Panc1 (cell line): ENCODE results near the gene ATP2A3.

Experiments
- POLR2AphosphoS5 ChIP-seq: IDR thresholded peaks from 2 replicates; pipeline ENCODE4 v1.6.1; 2012; ENCODE audit warnings: mild to moderate bottlenecking, low read depth, low read length, moderate library complexity
- TF ChIP-seq, protein P1 (sequence below): fragments of 450-650 bp; IDR thresholded peaks from 2 replicates; pipeline ENCODE4 v1.5.1; 2017; ENCODE audit warnings: mild to moderate bottlenecking

DNA sequence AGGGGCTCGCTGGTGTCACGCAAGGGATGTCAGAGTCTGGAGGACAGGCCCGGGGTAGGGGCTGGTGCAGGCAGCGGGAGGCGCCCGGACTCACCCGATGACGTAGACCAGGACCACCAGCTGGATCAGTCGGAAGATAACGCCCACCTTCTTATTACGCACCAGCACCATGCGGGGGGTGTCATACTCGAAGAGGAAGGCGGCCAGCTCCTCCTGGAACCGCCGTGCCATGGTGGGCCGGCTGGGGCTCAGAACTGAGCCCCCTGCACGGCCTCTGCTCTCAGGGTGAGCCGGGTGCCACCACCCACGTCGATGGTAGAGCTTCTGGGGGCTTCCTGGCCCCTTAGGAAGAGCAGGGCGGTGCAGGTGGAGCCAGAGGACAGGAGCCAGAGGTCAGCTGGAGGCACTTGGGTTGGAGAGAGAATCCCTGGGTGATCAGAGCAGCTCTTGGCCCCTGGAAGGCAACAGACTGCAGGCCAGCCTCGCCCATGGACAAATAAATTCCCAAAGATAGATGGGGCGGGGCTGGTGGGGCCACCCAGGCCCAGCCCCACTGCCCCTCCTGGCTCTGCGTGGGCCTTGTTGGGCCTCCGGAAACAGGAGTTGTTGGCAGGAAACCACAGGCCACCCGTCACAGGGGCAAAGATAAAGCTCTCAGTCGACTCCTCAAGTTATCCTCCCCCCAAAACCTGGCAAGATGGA, 48.1 kb downstream of the ATP2A3 start, which contains the start of gene P2RX1:
- TF ChIP-seq, protein P1, sequence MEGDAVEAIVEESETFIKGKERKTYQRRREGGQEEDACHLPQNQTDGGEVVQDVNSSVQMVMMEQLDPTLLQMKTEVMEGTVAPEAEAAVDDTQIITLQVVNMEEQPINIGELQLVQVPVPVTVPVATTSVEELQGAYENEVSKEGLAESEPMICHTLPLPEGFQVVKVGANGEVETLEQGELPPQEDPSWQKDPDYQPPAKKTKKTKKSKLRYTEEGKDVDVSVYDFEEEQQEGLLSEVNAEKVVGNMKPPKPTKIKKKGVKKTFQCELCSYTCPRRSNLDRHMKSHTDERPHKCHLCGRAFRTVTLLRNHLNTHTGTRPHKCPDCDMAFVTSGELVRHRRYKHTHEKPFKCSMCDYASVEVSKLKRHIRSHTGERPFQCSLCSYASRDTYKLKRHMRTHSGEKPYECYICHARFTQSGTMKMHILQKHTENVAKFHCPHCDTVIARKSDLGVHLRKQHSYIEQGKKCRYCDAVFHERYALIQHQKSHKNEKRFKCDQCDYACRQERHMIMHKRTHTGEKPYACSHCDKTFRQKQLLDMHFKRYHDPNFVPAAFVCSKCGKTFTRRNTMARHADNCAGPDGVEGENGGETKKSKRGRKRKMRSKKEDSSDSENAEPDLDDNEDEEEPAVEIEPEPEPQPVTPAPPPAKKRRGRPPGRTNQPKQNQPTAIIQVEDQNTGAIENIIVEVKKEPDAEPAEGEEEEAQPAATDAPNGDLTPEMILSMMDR: no peak
- TF ChIP-seq POLR2AphosphoS5: no peak
